SK-N-SH (cell line): ENCODE results near the gene PPAN. TPM values are rescaled to one million over a fixed set of nuclear protein-coding genes. Genes with fewer than 3 reads are reported as not detected.

Experiments used
- CTCF ChIA-PET: fragments of 300-600, 350-600 bp; formaldehyde crosslinking; extraction: SDS; loops from one replicate; lab custom pipeline; 2021; lab: Yijun Ruan, JAX
- POLR2A ChIA-PET: fragments of 350-600 bp; sonication (Branson Sonifier 250); formaldehyde crosslinking; extraction: SDS; loops from one replicate; lab custom pipeline; 2020; ENCODE audit warnings: antibody characterized with exemption, inconsistent platforms; lab: Yijun Ruan, JAX
- DNase-seq: peaks from one replicate; pipeline ENCODE4 v3.0.0; 2012
- H2AFZ ChIP-seq: fragments of 200-600 bp; sonication (generic); 2 replicates; pipeline ENCODE4 v1.8.1; 2016; ENCODE audit warnings: antibody characterized with exemption, mild to moderate bottlenecking, low read depth
- H3F3A ChIP-seq: fragments of 200-600 bp; sonication (generic); replicated peaks from 2 replicates; pipeline ENCODE3; 2016; ENCODE audit warnings: antibody characterized with exemption, mild to moderate bottlenecking; ENCODE audit not compliant: insufficient read depth
- H3K27ac ChIP-seq, 2 experiments: fragments of 200-500 bp in 1 of 2; fragments of 200-600 bp in 1 of 2; sonication (Bioruptor generic) in 1 of 2; sonication (generic), shearing (Covaris generic) in 1 of 2; 2 replicates each; pipeline versions ENCODE4 v1.5.1 to v1.6.1; 2014 to 2016; ENCODE audit warnings: low read depth in 2 of 2, inconsistent platforms in 1 of 2, low read length in 1 of 2, mild to moderate bottlenecking in 1 of 2, mixed read lengths in 1 of 2
- H3K27me3 ChIP-seq: fragments of 200-600 bp; sonication (generic), shearing (Covaris generic); 2 replicates; pipeline ENCODE4 v1.6.1; 2016; ENCODE audit warnings: mixed run types; ENCODE audit not compliant: insufficient read depth
- H3K36me3 ChIP-seq, 2 experiments: fragments of 200-500 bp in 1 of 2; fragments of 200-600 bp in 1 of 2; sonication (Bioruptor generic) in 1 of 2; sonication (generic) in 1 of 2; replicated peaks in 1 of 2; 2 replicates each; pipeline versions ENCODE3 to v1.5.1; 2014 to 2016; ENCODE audit warnings: low read length in 1 of 2, mild to moderate bottlenecking in 1 of 2; ENCODE audit not compliant: insufficient read depth in 2 of 2, control insufficient read depth in 1 of 2
- H3K4me1 ChIP-seq, 2 experiments: fragments of 200-500 bp in 1 of 2; fragments of 200-600 bp in 1 of 2; sonication (Bioruptor generic) in 1 of 2; sonication (generic), shearing (Covaris generic) in 1 of 2; 2 replicates each; pipeline versions ENCODE4 v1.5.1 to v1.6.1; 2014 to 2016; ENCODE audit warnings: low read depth in 1 of 2, low read length in 1 of 2, mixed run types in 1 of 2; ENCODE audit not compliant: insufficient read depth in 2 of 2, control insufficient read depth in 1 of 2
- H3K4me2 ChIP-seq: fragments of 200-600 bp; sonication (generic), shearing (Covaris generic); 2 replicates; pipeline ENCODE4 v1.6.1; 2017; ENCODE audit warnings: mixed run types
- H3K4me3 ChIP-seq, 2 experiments: fragments of 200-500 bp in 1 of 2; fragments of 200-600 bp in 1 of 2; sonication (Bioruptor generic) in 1 of 2; sonication (generic), shearing (Covaris generic) in 1 of 2; 2 replicates each; pipeline versions ENCODE4 v1.5.1 to v1.8.1; 2014 to 2016; ENCODE audit warnings: low read depth in 2 of 2, inconsistent platforms in 1 of 2, low read length in 1 of 2, mild to moderate bottlenecking in 1 of 2, mixed read lengths in 1 of 2, moderate library complexity in 1 of 2
- H3K79me2 ChIP-seq: fragments of 200-600 bp; sonication (generic); 2 replicates; pipeline ENCODE4 v1.8.1; 2017; ENCODE audit warnings: mild to moderate bottlenecking; ENCODE audit not compliant: insufficient read depth
- H3K9ac ChIP-seq: fragments of 200-600 bp; sonication (generic); 2 replicates; pipeline ENCODE4 v1.6.1; 2017; ENCODE audit warnings: mixed run types
- H3K9me2 ChIP-seq: fragments of 200-600 bp; sonication (generic); 2 replicates; pipeline ENCODE4 v1.6.1; 2017; ENCODE audit warnings: mixed run types
- H3K9me3 ChIP-seq: fragments of 200-600 bp; sonication (generic); 2 replicates; pipeline ENCODE4 v1.6.1; 2017; ENCODE audit warnings: mixed run types, mild to moderate bottlenecking, moderate library complexity
- H4K20me1 ChIP-seq: fragments of 200-600 bp; sonication (generic); 2 replicates; pipeline ENCODE4 v1.6.1; 2017; ENCODE audit warnings: mild to moderate bottlenecking, mixed run types; ENCODE audit not compliant: insufficient read depth
- EP300 ChIP-seq, 2 experiments: IDR thresholded peaks; 2 replicates each; pipeline versions ENCODE4 v1.4.0 to v1.6.1; 2012; ENCODE audit warnings: borderline replicate concordance in 1 of 2, low read depth in 1 of 2, low read length in 1 of 2
- EZH2phosphoT487 ChIP-seq: fragments of 200-600 bp; sonication (generic); IDR thresholded peaks from 2 replicates; pipeline ENCODE4 v1.6.1; 2017; ENCODE audit warnings: low read depth, mixed run types, mild to moderate bottlenecking, antibody characterized with exemption, moderate library complexity, borderline replicate concordance
- FOXJ3 ChIP-seq: sonication (generic); formaldehyde crosslinking; IDR thresholded peaks from 2 replicates; pipeline ENCODE4 v1.5.1; 2020; ENCODE audit warnings: mild to moderate bottlenecking, missing genetic modification reagents
- FOXM1 ChIP-seq: IDR thresholded peaks from 2 replicates; pipeline ENCODE4 v1.4.0; 2012; ENCODE audit warnings: low read depth, mild to moderate bottlenecking
- GABPA ChIP-seq: IDR thresholded peaks from 2 replicates; pipeline ENCODE4 v1.4.0; 2012; ENCODE audit warnings: low read depth, mild to moderate bottlenecking
- RXRA ChIP-seq: IDR thresholded peaks from 2 replicates; pipeline ENCODE4 v1.4.0; 2012; ENCODE audit warnings: low read depth, mild to moderate bottlenecking, borderline replicate concordance
- SIN3A ChIP-seq: IDR thresholded peaks from 2 replicates; pipeline ENCODE4 v1.6.1; 2012; ENCODE audit warnings: low read depth, mild to moderate bottlenecking, low read length, moderate library complexity, borderline replicate concordance
- TCF12 ChIP-seq: IDR thresholded peaks from 2 replicates; pipeline ENCODE4 v1.4.0; 2012
- TEAD4 ChIP-seq: IDR thresholded peaks from 2 replicates; pipeline ENCODE4 v1.4.0; 2012; ENCODE audit warnings: mild to moderate bottlenecking, borderline replicate concordance; ENCODE audit not compliant: insufficient read depth
- WGBS: methylation state at CpG from one replicate; pipeline ENCODE4 v1.1.6; 2017; ENCODE audit warnings: low lambda C conversion rate; 5-methylcytosine and 5-hydroxymethylcytosine counted together
- polyA plus RNA-seq, 3 experiments: library from polyadenylated mRNA; depleted of rRNA; stranded (reverse); fragments of >200 nt; gene quantifications; 2 replicates each; pipeline ENCODE4 v1.2.3, GENCODE V29; 2012
- TF ChIP-seq, protein P1 (sequence below): IDR thresholded peaks from 2 replicates; pipeline ENCODE4; 2012
- TF ChIP-seq, protein P2 (sequence below): IDR thresholded peaks from 2 replicates; pipeline ENCODE4 v1.6.1; 2012; ENCODE audit warnings: mild to moderate bottlenecking, low read depth, low read length, moderate library complexity

PPAN gene
- polyA plus RNA-seq, 1 of the 3 experiments (the other 2 are of a cell fraction), result 75.6 TPM

DNA sequence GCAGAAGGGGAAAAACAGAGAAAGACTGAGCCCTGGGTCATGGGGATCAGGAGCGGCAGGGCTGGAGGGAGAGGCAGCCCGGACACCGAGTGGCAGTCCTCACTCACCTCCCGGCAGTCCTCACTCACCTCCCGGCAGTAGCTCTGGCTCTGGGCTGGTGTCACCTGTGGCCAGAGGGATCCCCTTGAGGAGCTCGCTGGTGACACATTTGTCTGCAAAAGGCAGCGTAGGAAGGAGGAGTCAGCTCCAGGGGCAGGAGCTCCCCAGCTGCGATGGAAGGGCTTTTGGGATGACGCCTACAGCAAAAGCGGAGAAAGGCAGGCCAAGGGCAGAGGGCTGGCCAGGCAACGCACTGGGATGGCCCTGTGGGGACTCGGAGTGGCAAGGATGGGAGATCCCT, 12.8 kb downstream of the PPAN start:
- H3K79me2 ChIP-seq, result peaks cover 25% of the 10 kb centered on the region
- TF ChIP-seq FOXM1, result no peak
- TF ChIP-seq, protein P1, sequence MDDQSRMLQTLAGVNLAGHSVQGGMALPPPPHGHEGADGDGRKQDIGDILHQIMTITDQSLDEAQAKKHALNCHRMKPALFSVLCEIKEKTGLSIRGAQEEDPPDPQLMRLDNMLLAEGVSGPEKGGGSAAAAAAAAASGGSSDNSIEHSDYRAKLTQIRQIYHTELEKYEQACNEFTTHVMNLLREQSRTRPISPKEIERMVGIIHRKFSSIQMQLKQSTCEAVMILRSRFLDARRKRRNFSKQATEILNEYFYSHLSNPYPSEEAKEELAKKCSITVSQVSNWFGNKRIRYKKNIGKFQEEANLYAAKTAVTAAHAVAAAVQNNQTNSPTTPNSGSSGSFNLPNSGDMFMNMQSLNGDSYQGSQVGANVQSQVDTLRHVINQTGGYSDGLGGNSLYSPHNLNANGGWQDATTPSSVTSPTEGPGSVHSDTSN, result no peak
- TF ChIP-seq SIN3A, result no peak
- no peak for TF ChIP-seq GABPA
- no peak for TF ChIP-seq RXRA
- TF ChIP-seq TCF12, result no peak
- no peak for TF ChIP-seq FOXJ3
- TF ChIP-seq, protein P2, sequence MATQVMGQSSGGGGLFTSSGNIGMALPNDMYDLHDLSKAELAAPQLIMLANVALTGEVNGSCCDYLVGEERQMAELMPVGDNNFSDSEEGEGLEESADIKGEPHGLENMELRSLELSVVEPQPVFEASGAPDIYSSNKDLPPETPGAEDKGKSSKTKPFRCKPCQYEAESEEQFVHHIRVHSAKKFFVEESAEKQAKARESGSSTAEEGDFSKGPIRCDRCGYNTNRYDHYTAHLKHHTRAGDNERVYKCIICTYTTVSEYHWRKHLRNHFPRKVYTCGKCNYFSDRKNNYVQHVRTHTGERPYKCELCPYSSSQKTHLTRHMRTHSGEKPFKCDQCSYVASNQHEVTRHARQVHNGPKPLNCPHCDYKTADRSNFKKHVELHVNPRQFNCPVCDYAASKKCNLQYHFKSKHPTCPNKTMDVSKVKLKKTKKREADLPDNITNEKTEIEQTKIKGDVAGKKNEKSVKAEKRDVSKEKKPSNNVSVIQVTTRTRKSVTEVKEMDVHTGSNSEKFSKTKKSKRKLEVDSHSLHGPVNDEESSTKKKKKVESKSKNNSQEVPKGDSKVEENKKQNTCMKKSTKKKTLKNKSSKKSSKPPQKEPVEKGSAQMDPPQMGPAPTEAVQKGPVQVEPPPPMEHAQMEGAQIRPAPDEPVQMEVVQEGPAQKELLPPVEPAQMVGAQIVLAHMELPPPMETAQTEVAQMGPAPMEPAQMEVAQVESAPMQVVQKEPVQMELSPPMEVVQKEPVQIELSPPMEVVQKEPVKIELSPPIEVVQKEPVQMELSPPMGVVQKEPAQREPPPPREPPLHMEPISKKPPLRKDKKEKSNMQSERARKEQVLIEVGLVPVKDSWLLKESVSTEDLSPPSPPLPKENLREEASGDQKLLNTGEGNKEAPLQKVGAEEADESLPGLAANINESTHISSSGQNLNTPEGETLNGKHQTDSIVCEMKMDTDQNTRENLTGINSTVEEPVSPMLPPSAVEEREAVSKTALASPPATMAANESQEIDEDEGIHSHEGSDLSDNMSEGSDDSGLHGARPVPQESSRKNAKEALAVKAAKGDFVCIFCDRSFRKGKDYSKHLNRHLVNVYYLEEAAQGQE, result no peak
- TF ChIP-seq EP300 (IDR thresholded peaks at IDR 0.05; ENCODE audit: borderline replicate concordance in 1 of 2, low read depth in 1 of 2, low read length in 1 of 2), result no peak
- TF ChIP-seq EZH2phosphoT487, result no peak
- no peak for TF ChIP-seq TEAD4
- H3K9ac ChIP-seq, result peak overlapping the region; percentile 89
- peaks cover 12 to 36% of the 10 kb centered on the region in 2 experiments for H3K36me3 ChIP-seq
- peak overlapping the region; percentile 87 to 89 for H3K4me3 ChIP-seq
- peaks cover 40% of the 10 kb centered on the region for H3F3A ChIP-seq
- ChIA-PET POLR2A (interaction anchor here (0.7 to 1.2 kb wide), 3 partner anchors 9 to 13 kb away, joined by 4 read pairs; partner anchors contain the start of gene PPAN), CTCF (interaction anchor here (1.0 to 6.4 kb wide), 4 partner anchors 11 to 131 kb away, joined by 3 to 58 read pairs (median 8); partner anchors contain the start of genes ANGPTL6 and PPAN)
- H3K27ac ChIP-seq, result peak overlapping the region; percentile 76 to 83; a peak in 2 of 4 replicates
- 11% methylated on average over 10 of the region's 12 CpGs for WGBS
- H3K27me3 ChIP-seq, result no peaks in the 10 kb centered on the region
- H4K20me1 ChIP-seq, result peaks cover 11% of the 10 kb centered on the region; the same call in 1 of the 2 replicates
- H3K9me3 ChIP-seq, result no peaks in the 10 kb centered on the region
- peaks cover 3 to 13% of the 10 kb centered on the region in 2 experiments; a peak in 1 of 4 replicates for H3K4me1 ChIP-seq
- H3K4me2 ChIP-seq, result peak overlapping the region; percentile 97
- H3K9me2 ChIP-seq, result no peaks in the 10 kb centered on the region
- no peak for DNase-seq
- H2AFZ ChIP-seq, result no peak overlapping the region
